CD8-positive, alpha-beta memory T cell (primary cell): ENCODE data around the gene MAPK9. TPM values are rescaled to one million over a fixed set of nuclear protein-coding genes. Genes with fewer than 3 reads are reported as not detected.

Experiments used
- CTCF ChIA-PET: fragments of 350-600 bp; sonication (Branson Sonifier 250); formaldehyde crosslinking; loops from one replicate; lab custom pipeline; 2021; ENCODE audit warnings: antibody characterized with exemption; lab: Charles Lee
- POLR2A ChIA-PET: fragments of 350-600 bp; sonication (Branson Sonifier 250); formaldehyde crosslinking; loops from one replicate; lab custom pipeline; 2021; ENCODE audit warnings: antibody characterized with exemption; lab: Charles Lee
- DNase-seq, 5 donors: peaks; one replicate each; pipeline versions ENCODE4 v3.0.0 to v3.0.0-alpha.2; 2020 to 2022; ENCODE audit warnings: mixed read lengths in 1 of 5
- H3K27ac ChIP-seq: one replicate; pipeline ENCODE4 v1.7.0; 2013; ENCODE audit warnings: low read depth, mild to moderate bottlenecking, low read length, moderate library complexity
- H3K27me3 ChIP-seq: 2 replicates; pipeline ENCODE4 v1.7.0; 2013; ENCODE audit warnings: low read length, mild to moderate bottlenecking; ENCODE audit not compliant: insufficient read depth, poor library complexity, severe bottlenecking
- H3K36me3 ChIP-seq: 2 replicates; pipeline ENCODE4 v1.7.0; 2013; ENCODE audit warnings: mild to moderate bottlenecking, low read length, moderate library complexity; ENCODE audit not compliant: insufficient read depth
- H3K4me1 ChIP-seq: 2 replicates; pipeline ENCODE4 v1.7.0; 2013; ENCODE audit warnings: mild to moderate bottlenecking, low read length, moderate library complexity; ENCODE audit not compliant: insufficient read depth
- H3K4me3 ChIP-seq: 2 replicates; pipeline ENCODE4 v1.7.0; 2013; ENCODE audit warnings: mild to moderate bottlenecking, low read length
- H3K9me3 ChIP-seq: 2 replicates; pipeline ENCODE4 v1.7.0; 2013; ENCODE audit warnings: mild to moderate bottlenecking, low read length
- H3K27ac Mint-ChIP-seq, 8 donors: one replicate each; pipeline ENCODE4 v1.8.0; 2020 to 2021; ENCODE audit warnings: mixed read lengths in 8 of 8, mild to moderate bottlenecking in 6 of 8, inconsistent platforms in 3 of 8, moderate library complexity in 3 of 8
- H3K27me3 Mint-ChIP-seq, 2 donors: one replicate each; pipeline ENCODE4 v1.8.0; 2020 to 2021; ENCODE audit warnings: mixed read lengths in 2 of 2, mild to moderate bottlenecking in 1 of 2, moderate library complexity in 1 of 2
- H3K36me3 Mint-ChIP-seq, 3 donors: one replicate each; pipeline ENCODE4 v1.8.0; 2020 to 2021; ENCODE audit warnings: mixed read lengths in 3 of 3, inconsistent platforms in 1 of 3, mild to moderate bottlenecking in 1 of 3
- H3K4me1 Mint-ChIP-seq, 3 donors: one replicate each; pipeline ENCODE4 v1.8.0; 2020 to 2021; ENCODE audit warnings: mixed read lengths in 3 of 3, inconsistent platforms in 1 of 3, mild to moderate bottlenecking in 1 of 3
- H3K4me3 Mint-ChIP-seq, 7 donors: one replicate each; pipeline ENCODE4 v1.8.0; 2020 to 2021; ENCODE audit warnings: mixed read lengths in 7 of 7, mild to moderate bottlenecking in 6 of 7, moderate library complexity in 4 of 7, inconsistent platforms in 2 of 7
- H3K9me3 Mint-ChIP-seq, 5 donors: one replicate each; pipeline ENCODE4 v1.8.0; 2020 to 2022; ENCODE audit warnings: mixed read lengths in 5 of 5, mild to moderate bottlenecking in 3 of 5, moderate library complexity in 2 of 5, inconsistent platforms in 1 of 5
- polyA plus RNA-seq: library from polyadenylated mRNA; unstranded; fragments of 300-500 nt; fragmentation: Illumina TruSeq; gene quantifications from one replicate; pipeline ENCODE4 v1.2.3, GENCODE V29; 2021
- total RNA-seq, 2 experiments: library from RNA; stranded (reverse); gene quantifications; one replicate each; pipeline ENCODE4 v1.2.3, GENCODE V29; 2021

MAPK9 gene
- total and polyA plus RNA-seq, 3 experiments from 2014 or later = 34.9 to 46.2 (median 44.3) TPM

- peak overlapping the region; percentile 73 to 99 (median 88) for H3K4me3 Mint-ChIP-seq
- peaks cover 7 to 28% (median 9%) of the 10 kb centered on the region in 3 donors for H3K36me3 Mint-ChIP-seq
Measured at GRCh38 chr5:180289966-180290365, 1.9 kb downstream of the MAPK9 start.

GRCh38 chr5:180289433-180289832, 2.5 kb downstream of the MAPK9 start:
- Histone ChIP-seq H3K9me3 (no peaks in the 10 kb centered on the region), H3K27ac (no peak overlapping the region), H3K4me3 (no peak overlapping the region), H3K36me3 (no peaks in the 10 kb centered on the region), H3K4me1 (peaks cover 29% of the 10 kb centered on the region), H3K27me3 (no peaks in the 10 kb centered on the region)
- ChIA-PET CTCF (interaction anchor here (2.3 to 9.2 kb wide), 2 partner anchors 25 to 39 kb away, joined by 12 to 133 read pairs; no protein-coding TSS in a partner anchor), POLR2A (interaction anchor here (0.8 kb wide), 1 partner anchor 557 kb away, joined by 4 read pairs; no protein-coding TSS in a partner anchor)
- H3K4me1 Mint-ChIP-seq = peaks cover 48 to 76% (median 64%) of the 10 kb centered on the region in 3 donors
- peak overlapping the region in 1 of 8 donors; percentile 20 for H3K27ac Mint-ChIP-seq
- H3K4me3 Mint-ChIP-seq = peak overlapping the region in 4 of 7 donors; percentile 29 to 73 (median 34)
- peaks cover 12 to 34% (median 14%) of the 10 kb centered on the region in 3 donors for H3K36me3 Mint-ChIP-seq
- no peaks in the 10 kb centered on the region for H3K9me3 Mint-ChIP-seq
- H3K27me3 Mint-ChIP-seq = peaks cover 0 to 1% of the 10 kb centered on the region in 2 donors
- no peak for DNase-seq

More at GRCh38 chr5:180289966-180290365, 1.9 kb downstream of the MAPK9 start:
- CTCF ChIA-PET = interaction anchor here (2.3 to 9.2 kb wide), 2 partner anchors 24 to 38 kb away, joined by 12 to 133 read pairs; no protein-coding TSS in a partner anchor
- no peak overlapping the region for H3K4me3 ChIP-seq
- POLR2A ChIA-PET = interaction anchor here (0.8 kb wide), 1 partner anchor 558 kb away, joined by 4 read pairs; no protein-coding TSS in a partner anchor
- no peak overlapping the region for H3K27ac ChIP-seq
- no peaks in the 10 kb centered on the region for H3K9me3 ChIP-seq
- Mint-ChIP-seq H3K27me3 (peaks cover 0 to 1% of the 10 kb centered on the region in 2 donors), H3K4me1 (peaks cover 44 to 76% (median 58%) of the 10 kb centered on the region in 3 donors), H3K9me3 (no peaks in the 10 kb centered on the region), H3K27ac (peak overlapping the region in 5 of 8 donors; percentile 7 to 100 (median 66))
- DNase-seq = no peak
- no peaks in the 10 kb centered on the region for H3K27me3 ChIP-seq
- H3K36me3 ChIP-seq = no peaks in the 10 kb centered on the region
- peaks cover 29% of the 10 kb centered on the region for H3K4me1 ChIP-seq

- Mint-ChIP-seq H3K4me3 (peak overlapping the region in 1 of 7 donors; percentile 4), H3K27me3 (no peaks in the 10 kb centered on the region), H3K4me1 (peaks cover 38 to 67% (median 59%) of the 10 kb centered on the region in 3 donors), H3K27ac (peak overlapping the region in 1 of 8 donors; percentile 20), H3K9me3 (no peaks in the 10 kb centered on the region), H3K36me3 (peaks cover 18 to 45% (median 19%) of the 10 kb centered on the region in 3 donors)
- Histone ChIP-seq H3K27ac (no peak overlapping the region), H3K4me3 (no peak overlapping the region), H3K4me1 (peaks cover 18% of the 10 kb centered on the region), H3K36me3 (peaks cover 4% of the 10 kb centered on the region), H3K27me3 (no peaks in the 10 kb centered on the region), H3K9me3 (no peaks in the 10 kb centered on the region)
- ChIA-PET CTCF (interaction anchor here (1.2 kb wide), 1 partner anchor 41 kb away, joined by 3 read pairs; no protein-coding TSS in a partner anchor), POLR2A (no interaction called here)
- DNase-seq = no peak
Measured at GRCh38 chr5:180287868-180288267, 4.0 kb downstream of the MAPK9 start.

- no peak for DNase-seq
- Histone ChIP-seq H3K27ac (no peak overlapping the region), H3K4me3 (no peak overlapping the region), H3K9me3 (no peaks in the 10 kb centered on the region), H3K27me3 (no peaks in the 10 kb centered on the region), H3K36me3 (peaks cover 4% of the 10 kb centered on the region), H3K4me1 (peaks cover 18% of the 10 kb centered on the region)
- no peaks in the 10 kb centered on the region for H3K9me3 Mint-ChIP-seq
- POLR2A ChIA-PET = no interaction called here
- H3K27ac Mint-ChIP-seq = peak overlapping the region in 2 of 8 donors; percentile 20 to 61
- H3K27me3 Mint-ChIP-seq = no peaks in the 10 kb centered on the region
- peak overlapping the region in 1 of 7 donors; percentile 4 for H3K4me3 Mint-ChIP-seq
- CTCF ChIA-PET = interaction anchor here (1.2 kb wide), 1 partner anchor 41 kb away, joined by 3 read pairs; no protein-coding TSS in a partner anchor
- H3K36me3 Mint-ChIP-seq = peaks cover 18 to 47% (median 23%) of the 10 kb centered on the region in 3 donors
- peaks cover 35 to 66% (median 57%) of the 10 kb centered on the region in 3 donors for H3K4me1 Mint-ChIP-seq
Measured at GRCh38 chr5:180287404-180287803, 4.5 kb downstream of the MAPK9 start.

GRCh38 chr5:180284149-180284548, 7.7 kb downstream of the MAPK9 start:
- Mint-ChIP-seq H3K4me3 (no peak overlapping the region), H3K27me3 (no peaks in the 10 kb centered on the region), H3K27ac (no peak overlapping the region), H3K4me1 (peaks cover 23 to 46% (median 44%) of the 10 kb centered on the region in 3 donors), H3K9me3 (peaks cover 0 to 5% (median 2%) of the 10 kb centered on the region in 5 donors), H3K36me3 (peaks cover 32 to 72% (median 39%) of the 10 kb centered on the region in 3 donors)
- Histone ChIP-seq H3K9me3 (no peaks in the 10 kb centered on the region), H3K4me1 (no peaks in the 10 kb centered on the region), H3K27me3 (no peaks in the 10 kb centered on the region), H3K27ac (no peak overlapping the region), H3K36me3 (peaks cover 14% of the 10 kb centered on the region), H3K4me3 (no peak overlapping the region)
- ChIA-PET POLR2A (no interaction called here), CTCF (interaction anchor here (1.9 kb wide), 1 partner anchor 10 kb away, joined by 10 read pairs; no protein-coding TSS in a partner anchor)
- DNase-seq = no peak

- Histone ChIP-seq H3K27me3 (no peaks in the 10 kb centered on the region), H3K4me1 (no peaks in the 10 kb centered on the region), H3K36me3 (peaks cover 17% of the 10 kb centered on the region), H3K4me3 (no peak overlapping the region), H3K9me3 (no peaks in the 10 kb centered on the region), H3K27ac (no peak overlapping the region)
- Mint-ChIP-seq H3K9me3 (peaks cover 0 to 5% (median 3%) of the 10 kb centered on the region in 5 donors), H3K36me3 (peaks cover 37 to 78% (median 43%) of the 10 kb centered on the region in 3 donors), H3K4me1 (peaks cover 19 to 39% (median 36%) of the 10 kb centered on the region in 3 donors), H3K27ac (peak overlapping the region in 4 of 8 donors; percentile 31 to 60 (median 40)), H3K27me3 (no peaks in the 10 kb centered on the region), H3K4me3 (no peak overlapping the region)
- CTCF ChIA-PET = no interaction called here
- POLR2A ChIA-PET = no interaction called here
- no peak for DNase-seq
Measured at GRCh38 chr5:180283026-180283615, 8.8 kb downstream of the MAPK9 start.

- H3K9me3 ChIP-seq = no peaks in the 10 kb centered on the region
- Mint-ChIP-seq H3K36me3 (peaks cover 46 to 84% (median 51%) of the 10 kb centered on the region in 3 donors), H3K4me3 (no peak overlapping the region), H3K4me1 (peaks cover 13 to 31% (median 28%) of the 10 kb centered on the region in 3 donors), H3K9me3 (peaks cover 0 to 5% (median 3%) of the 10 kb centered on the region in 5 donors), H3K27ac (no peak overlapping the region), H3K27me3 (no peaks in the 10 kb centered on the region)
- H3K4me1 ChIP-seq = no peaks in the 10 kb centered on the region
- no peak overlapping the region for H3K27ac ChIP-seq
- H3K36me3 ChIP-seq = peaks cover 25% of the 10 kb centered on the region
- no peak overlapping the region for H3K4me3 ChIP-seq
- no peak for DNase-seq
- ChIA-PET POLR2A (no interaction called here), CTCF (interaction anchor here (2.2 kb wide), 1 partner anchor 46 kb away, joined by 6 read pairs; no protein-coding TSS in a partner anchor)
- H3K27me3 ChIP-seq = no peaks in the 10 kb centered on the region
Measured at GRCh38 chr5:180282281-180282680, 9.6 kb downstream of the MAPK9 start.
